GM18951 (cell line): ENCODE data around the gene ZNF213.

Experiments used
- POLR2A ChIP-seq: IDR thresholded peaks from 4 replicates; pipeline ENCODE4 v1.6.1; 2011; ENCODE audit warnings: mild to moderate bottlenecking; ENCODE audit not compliant: insufficient read length, insufficient read depth; ENCODE audit errors: extremely low read depth
- in situ Hi-C: fragments of 300-500 bp; cut with MboI; formaldehyde crosslinking; loops from one replicate; pipeline ENCODE4 v1.12.0; 2022; ENCODE audit warnings: low sequenced_read_pairs, mixed read lengths, inconsistent platforms; ENCODE audit not compliant: unreplicated experiment

Gene ZNF213

DNA sequence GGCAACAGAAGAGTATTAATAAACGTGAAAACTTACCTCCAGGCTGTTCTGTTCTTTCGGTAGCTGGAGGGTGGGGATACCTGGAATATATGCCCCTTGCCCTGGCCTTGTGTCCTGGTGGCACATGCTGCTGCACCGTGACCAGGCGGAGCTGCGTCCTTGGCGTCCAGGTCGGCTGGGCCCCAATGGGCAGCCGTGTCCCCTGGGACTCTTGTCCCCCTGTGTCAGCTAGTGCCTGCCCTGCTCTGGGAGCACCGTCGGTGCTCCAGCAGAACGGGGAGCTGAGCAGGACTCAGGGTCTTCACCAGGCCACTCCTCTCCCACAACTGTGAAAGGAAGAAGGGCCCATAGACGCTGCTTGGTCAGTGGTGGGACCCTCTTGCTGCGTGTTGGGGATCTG, 7.9 kb downstream of the ZNF213 start:
- TF ChIP-seq POLR2A: no peak
- in situ Hi-C loops: no loop called here

GRCh38 chr16:3143189-3143588, 8.4 kb downstream of the ZNF213 start:
- TF ChIP-seq POLR2A: no peak
- in situ Hi-C loops: no loop called here

DNA sequence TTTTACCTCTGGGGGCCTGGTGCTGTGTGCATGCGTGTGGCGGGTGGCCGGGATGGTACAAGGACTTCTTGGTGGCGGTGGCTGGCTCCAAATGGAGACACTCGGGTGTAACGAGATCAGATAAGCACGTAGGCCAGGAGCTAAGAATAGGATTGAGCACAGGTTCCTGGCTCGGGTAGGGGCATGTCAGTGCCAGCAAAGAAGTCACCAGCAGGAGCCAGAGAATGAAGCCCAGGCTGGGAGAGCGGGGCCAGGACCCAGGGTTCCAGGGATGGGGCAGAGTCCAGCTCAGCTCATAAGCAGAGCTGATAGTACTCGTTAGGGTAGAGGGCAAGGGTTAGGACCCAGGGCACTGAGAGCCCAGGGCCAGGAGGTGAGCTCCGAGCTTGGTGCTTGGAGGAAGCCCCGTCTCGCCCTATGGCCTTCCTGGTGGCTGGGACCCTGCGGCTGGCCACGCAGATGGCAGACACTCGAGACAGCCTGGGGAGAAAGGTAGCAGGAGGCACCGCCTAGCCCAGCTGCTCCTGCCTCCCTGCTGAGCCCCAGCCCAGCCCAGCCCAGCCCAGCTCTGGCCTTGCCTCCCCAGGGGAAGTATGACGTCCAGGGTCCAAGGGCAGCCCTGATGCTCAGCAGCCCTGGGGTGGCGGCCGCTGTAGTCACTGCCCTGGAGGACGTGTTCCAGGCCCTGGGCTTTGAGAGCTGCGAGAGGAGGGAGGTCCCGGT, 8.9 kb downstream of the ZNF213 start:
- TF ChIP-seq POLR2A: no peak
- in situ Hi-C loops: no loop called here

DNA sequence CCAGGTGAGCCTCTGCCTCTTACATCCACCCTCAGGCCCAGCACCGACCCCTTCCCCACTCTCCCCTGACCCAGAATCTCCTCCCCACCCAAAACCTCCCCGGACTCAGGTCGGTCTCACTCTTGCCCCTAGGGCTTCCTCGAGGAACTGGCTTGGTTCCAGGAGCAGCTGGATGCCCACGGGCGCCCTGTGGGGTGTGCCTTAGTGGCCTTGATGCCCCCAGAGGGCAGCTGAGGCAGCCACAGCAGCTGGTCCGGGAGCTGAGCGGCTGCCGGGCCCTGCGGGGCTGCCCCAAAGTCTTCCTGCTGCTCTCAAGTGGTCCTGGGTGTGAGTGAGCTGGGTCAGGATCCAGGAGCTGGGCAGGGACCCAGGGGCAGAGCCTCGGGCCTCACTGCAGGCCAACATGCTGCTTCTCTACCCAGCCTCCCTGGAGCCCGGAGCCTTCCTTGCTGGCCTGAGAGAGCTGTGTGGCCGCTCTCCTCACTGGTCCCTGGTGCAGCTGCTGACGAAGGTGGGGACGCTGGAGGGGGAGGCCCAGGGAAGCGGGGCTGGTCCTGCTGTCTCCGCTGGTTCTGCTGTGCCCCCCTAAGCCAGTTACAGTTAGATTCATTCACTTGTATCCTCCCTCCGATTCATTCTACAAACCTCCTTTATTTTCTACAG, 9.6 kb downstream of the ZNF213 start:
- in situ Hi-C loops: no loop called here

DNA sequence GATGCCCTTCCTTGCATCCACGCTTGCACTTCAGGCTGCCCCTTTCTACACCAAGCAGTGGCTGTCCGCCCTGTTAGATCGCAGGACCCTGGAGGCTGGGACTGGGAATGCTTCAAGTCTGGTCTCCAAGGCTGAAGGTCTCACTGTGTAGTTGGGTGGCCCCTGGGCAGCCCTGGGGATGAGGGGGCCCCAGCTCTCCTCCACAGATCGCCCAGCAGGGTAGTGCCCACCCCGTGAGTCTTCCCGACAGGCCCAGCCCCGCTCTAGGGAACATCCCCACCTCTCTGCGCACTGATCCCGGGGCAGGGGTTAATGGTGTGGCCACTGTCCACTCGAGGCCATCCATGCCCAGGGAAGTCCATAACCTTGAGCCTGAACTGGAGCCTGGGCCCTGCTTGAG, 10.3 kb downstream of the ZNF213 start:
- in situ Hi-C loops: no loop called here
- TF ChIP-seq POLR2A: no peak

More for the DNA sequence above, 9.6 kb downstream of the ZNF213 start:
- no peak for TF ChIP-seq POLR2A

DNA sequence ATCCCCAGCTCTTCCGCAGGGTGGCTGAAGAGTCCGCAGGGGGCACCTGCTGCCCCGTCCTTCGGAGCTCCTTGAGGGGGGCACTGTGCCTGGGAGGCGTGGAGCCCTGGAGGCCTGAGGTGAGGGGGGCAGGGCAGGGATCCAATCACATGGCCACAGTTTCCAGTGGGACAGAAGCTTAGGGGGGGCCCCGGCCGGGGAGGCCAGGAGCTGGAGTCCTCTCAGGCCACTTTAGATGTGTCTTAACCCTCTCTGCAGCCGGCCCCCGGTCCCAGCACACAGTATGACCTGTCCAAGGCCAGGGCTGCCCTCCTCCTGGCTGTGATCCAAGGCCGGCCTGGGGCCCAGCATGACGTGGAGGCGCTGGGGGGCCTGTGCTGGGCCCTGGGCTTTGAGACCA, 10.8 kb downstream of the ZNF213 start:
- in situ Hi-C loops: no loop called here
- no peak for TF ChIP-seq POLR2A

DNA sequence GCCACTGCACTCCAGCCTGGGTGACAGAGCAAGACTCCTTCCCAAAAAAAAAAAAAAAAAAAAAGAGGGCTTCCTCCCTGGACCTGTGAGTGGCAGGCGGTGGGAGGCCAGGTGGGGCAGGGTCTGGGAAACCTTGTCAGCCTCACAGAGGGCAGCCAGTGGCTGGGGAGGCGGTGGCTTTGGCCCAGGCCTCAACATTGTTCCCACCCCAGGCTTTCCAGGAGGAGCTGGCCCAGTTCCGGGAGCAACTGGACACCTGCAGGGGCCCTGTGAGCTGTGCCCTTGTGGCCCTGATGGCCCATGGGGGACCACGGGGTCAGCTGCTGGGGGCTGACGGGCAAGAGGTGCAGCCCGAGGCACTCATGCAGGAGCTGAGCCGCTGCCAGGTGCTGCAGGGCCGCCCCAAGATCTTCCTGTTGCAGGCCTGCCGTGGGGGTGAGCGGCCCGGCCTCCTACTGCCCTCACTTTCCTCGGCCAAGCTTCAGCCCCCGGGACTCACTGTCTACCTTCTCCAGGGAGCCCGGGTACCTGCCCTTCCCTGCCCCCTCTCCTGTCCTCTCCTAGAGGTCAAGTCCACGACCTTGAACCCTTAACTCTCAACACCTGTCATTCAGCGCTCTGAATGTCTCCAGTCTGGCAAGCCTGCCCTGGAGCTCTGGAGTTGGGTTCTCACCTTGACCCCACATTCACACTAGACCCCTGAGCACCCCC, 12.4 kb downstream of the ZNF213 start:
- TF ChIP-seq POLR2A: no peak
- in situ Hi-C loops: no loop called here

DNA sequence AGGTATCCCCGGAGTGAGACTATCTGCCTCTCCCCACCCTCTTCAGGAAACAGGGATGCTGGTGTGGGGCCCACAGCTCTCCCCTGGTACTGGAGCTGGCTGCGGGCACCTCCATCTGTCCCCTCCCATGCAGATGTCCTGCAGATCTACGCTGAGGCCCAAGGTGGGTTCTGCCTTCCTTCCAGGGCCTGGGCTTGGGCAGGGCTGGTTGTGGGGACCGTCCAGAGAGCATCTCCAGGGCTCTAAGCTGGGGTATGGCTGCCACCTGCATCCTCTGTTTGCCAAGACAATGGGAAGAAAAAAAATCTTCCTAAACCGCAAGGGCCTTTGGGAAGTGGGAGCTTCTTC, 12.9 kb downstream of the ZNF213 start:
- in situ Hi-C loops: no loop called here
- TF ChIP-seq POLR2A: no peak

GRCh38 chr16:3148256-3149192, 13.7 kb downstream of the ZNF213 start:
- TF ChIP-seq POLR2A: no peak
- in situ Hi-C loops: no loop called here

DNA sequence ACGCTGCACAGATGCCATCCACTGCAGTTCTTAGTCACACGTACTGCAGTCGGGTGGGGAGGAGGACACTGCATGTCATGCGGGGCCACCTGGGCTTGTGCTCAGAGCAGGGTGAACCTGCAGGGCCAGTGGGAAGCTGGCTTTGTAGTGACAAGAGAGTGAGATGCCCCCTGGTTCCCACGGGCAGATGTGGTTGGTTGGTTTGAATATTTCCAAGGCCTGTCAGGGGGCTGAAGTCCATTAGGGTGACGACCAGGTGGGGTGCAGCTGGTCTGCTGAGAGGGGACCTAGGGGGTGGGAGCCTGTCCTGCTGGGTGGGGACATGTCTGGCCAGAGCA, 14.3 kb downstream of the ZNF213 start:
- TF ChIP-seq POLR2A: no peak
- in situ Hi-C loops: no loop called here

GRCh38 chr16:3149630-3150345, 15.0 kb downstream of the ZNF213 start:
- no peak for TF ChIP-seq POLR2A
- in situ Hi-C loops: no loop called here
